HCT116 (cell line): ENCODE results near the gene PLP1. TPM values are rescaled to one million over a fixed set of nuclear protein-coding genes. Genes with fewer than 3 reads are reported as not detected.

ENCODE experiments used
- ATAC-seq: fragments of 200-7000 bp; cut with Tn5 transposase; 2 replicates; pipeline ENCODE4 v1.9.1; 2020; ENCODE audit warnings: mild to moderate bottlenecking, moderate library complexity
- BruUV-seq: library from RNA; stranded (reverse); fragments of 400-500 nt; replicated peaks from 2 replicates; lab custom pipeline; 2021; lab: Mats Ljungman, UMichigan
- CTCF ChIA-PET: fragments of 300-600 bp; sonication (Branson Sonifier 250); formaldehyde crosslinking; loops from one replicate; lab custom pipeline; 2021; ENCODE audit warnings: antibody characterized with exemption; lab: Charles Lee
- POLR2A ChIA-PET: fragments of 300-600, 350-600 bp; sonication (Branson Sonifier 250); formaldehyde crosslinking; loops from one replicate; lab custom pipeline; 2021; ENCODE audit warnings: antibody characterized with exemption; lab: Charles Lee
- RAD21 ChIA-PET, 2 experiments: fragments of 300-600 bp; sonication (Branson Sonifier 250); formaldehyde crosslinking; loops; one replicate each; lab custom pipeline; 2023; ENCODE audit warnings: low total read pairs in 2 of 2; ENCODE audit not compliant: uncharacterized antibody in 2 of 2, unreplicated experiment in 2 of 2, low non-redundant PET in 1 of 2; lab: Charles Lee
- DNase-seq: peaks from one replicate; pipeline ENCODE4 v3.0.0-alpha.2; 2010; ENCODE audit warnings: low read depth, low spot score
- H2AFZ ChIP-seq: fragments of 200-600 bp; shearing (Covaris generic), sonication (generic); 2 replicates; pipeline ENCODE4 v1.6.1; 2017; ENCODE audit warnings: low read depth, mixed run types, mixed read lengths, antibody characterized with exemption, low read length; ENCODE audit not compliant: poor library complexity, severe bottlenecking
- H3K27ac ChIP-seq: 2 replicates; pipeline ENCODE4 v1.5.1; 2012; ENCODE audit warnings: low read depth, low read length
- H3K27me3 ChIP-seq: fragments of 200-600 bp; sonication (generic); 2 replicates; pipeline ENCODE4 v1.6.1; 2016; ENCODE audit warnings: mixed run types, low read length, mixed read lengths; ENCODE audit not compliant: insufficient read depth
- H3K36me3 ChIP-seq, 2 experiments: fragments of 200-500 bp in 1 of 2; fragments of 200-600 bp in 1 of 2; sonication (Bioruptor generic) in 1 of 2; sonication (generic) in 1 of 2; 2 replicates each; pipeline versions ENCODE4 v1.5.1 to v1.6.1; 2014 to 2016; ENCODE audit warnings: low read length in 2 of 2, inconsistent platforms in 1 of 2, mixed read lengths in 1 of 2, mixed run types in 1 of 2; ENCODE audit not compliant: insufficient read depth in 2 of 2, control insufficient read depth in 1 of 2
- H3K4me1 ChIP-seq, 2 experiments: fragments of 200-600 bp in 1 of 2; sonication (generic) in 1 of 2; 2 replicates each; pipeline versions ENCODE4 v1.5.1 to v1.6.1; 2012 to 2017; ENCODE audit warnings: low read length in 2 of 2, inconsistent platforms in 1 of 2, mild to moderate bottlenecking in 1 of 2, mixed read lengths in 1 of 2, mixed run types in 1 of 2, moderate library complexity in 1 of 2; ENCODE audit not compliant: insufficient read depth in 2 of 2, control insufficient read depth in 1 of 2
- H3K4me2 ChIP-seq: fragments of 200-600 bp; sonication (generic); 2 replicates; pipeline ENCODE4 v1.6.1; 2017; ENCODE audit warnings: mixed run types, low read length, mixed read lengths
- H3K4me3 ChIP-seq, 2 experiments: fragments of 200-600 bp in 1 of 2; sonication (generic) in 1 of 2; replicated peaks in 1 of 2; 2 replicates each; pipeline ENCODE4 v1.5.1; 2011 to 2016; ENCODE audit warnings: low read length in 2 of 2, control low read depth in 1 of 2, low read depth in 1 of 2, mild to moderate bottlenecking in 1 of 2, mixed read lengths in 1 of 2, mixed run types in 1 of 2
- H3K79me2 ChIP-seq: fragments of 200-600 bp; sonication (generic); 2 replicates; pipeline ENCODE4 v1.6.1; 2017; ENCODE audit warnings: mild to moderate bottlenecking, mixed run types, low read length, moderate library complexity, mixed read lengths; ENCODE audit not compliant: insufficient read depth
- H3K9ac ChIP-seq: fragments of 200-600 bp; sonication (generic); 2 replicates; pipeline ENCODE4 v1.6.1; 2016; ENCODE audit warnings: low read length, mixed read lengths
- H3K9me2 ChIP-seq: fragments of 200-600 bp; sonication (generic), shearing (Covaris generic); 2 replicates; pipeline ENCODE4 v1.6.1; 2017; ENCODE audit warnings: mixed run types, mild to moderate bottlenecking, moderate library complexity; ENCODE audit not compliant: insufficient read depth
- H3K9me3 ChIP-seq, 2 experiments: fragments of 200-500 bp in 1 of 2; fragments of 200-600 bp in 1 of 2; sonication (Bioruptor generic) in 1 of 2; sonication (generic) in 1 of 2; 2 replicates each; pipeline ENCODE4 v1.6.1; 2014 to 2017; ENCODE audit warnings: low read length in 2 of 2, mixed read lengths in 2 of 2, inconsistent platforms in 1 of 2, low read depth in 1 of 2, mild to moderate bottlenecking in 1 of 2, mixed run types in 1 of 2, moderate library complexity in 1 of 2; ENCODE audit not compliant: control insufficient read depth in 1 of 2, insufficient read depth in 1 of 2
- H4K20me1 ChIP-seq: fragments of 200-600 bp; sonication (generic), shearing (Covaris generic); 2 replicates; pipeline ENCODE4 v1.6.1; 2017; ENCODE audit warnings: mixed run types, mild to moderate bottlenecking, moderate library complexity; ENCODE audit not compliant: insufficient read depth
- EGR1 ChIP-seq: IDR thresholded peaks from 2 replicates; pipeline ENCODE4 v1.6.1; 2012; ENCODE audit warnings: low read depth
- ELF1 ChIP-seq: IDR thresholded peaks from 2 replicates; pipeline ENCODE4 v1.6.1; 2012; ENCODE audit warnings: low read depth, borderline replicate concordance
- EZH2 ChIP-seq: fragments of 200-600 bp; sonication (generic); IDR thresholded peaks from 2 replicates; pipeline ENCODE4 v1.6.1; 2017; ENCODE audit warnings: antibody characterized with exemption, mixed run types
- EZH2phosphoT487 ChIP-seq: fragments of 200-600 bp; IDR thresholded peaks from 2 replicates; pipeline ENCODE4 v1.6.1; 2018; ENCODE audit warnings: antibody characterized with exemption, borderline replicate concordance
- FOSL1 ChIP-seq: IDR thresholded peaks from 2 replicates; pipeline ENCODE4 v1.6.1; 2012; ENCODE audit warnings: low read depth
- JUND ChIP-seq: IDR thresholded peaks from 2 replicates; pipeline ENCODE4 v1.6.1; 2012
- MAX ChIP-seq: IDR thresholded peaks from 2 replicates; pipeline ENCODE4 v1.6.1; 2012
- POLR2A ChIP-seq: IDR thresholded peaks from 2 replicates; pipeline ENCODE4 v1.7.0; 2011; ENCODE audit warnings: borderline replicate concordance; ENCODE audit not compliant: insufficient read depth, insufficient read length; ENCODE audit errors: extremely low read depth
- POLR2AphosphoS5 ChIP-seq: IDR thresholded peaks from 2 replicates; pipeline ENCODE4 v1.6.1; 2011; ENCODE audit warnings: mild to moderate bottlenecking, low read depth, low read length, moderate library complexity
- SIN3A ChIP-seq: IDR thresholded peaks from 2 replicates; pipeline ENCODE4 v1.6.1; 2012; ENCODE audit warnings: low read depth
- SP1 ChIP-seq: IDR thresholded peaks from 2 replicates; pipeline ENCODE4 v1.6.1; 2012; ENCODE audit warnings: low read depth
- SRF ChIP-seq: IDR thresholded peaks from 2 replicates; pipeline ENCODE4 v1.6.1; 2012; ENCODE audit warnings: low read depth
- YY1 ChIP-seq: IDR thresholded peaks from 2 replicates; pipeline ENCODE4 v1.6.1; 2011; ENCODE audit warnings: low read length, low read depth, moderate library complexity, mild to moderate bottlenecking; ENCODE audit not compliant: insufficient replicate concordance; ENCODE audit errors: extremely low read depth
- ZFX ChIP-seq: fragments of 450-650 bp; IDR thresholded peaks from 2 replicates; pipeline ENCODE4 v1.6.1; 2017
- ZNF274 ChIP-seq: fragments of 200-500 bp; sonication (Bioruptor generic); IDR thresholded peaks from 2 replicates; pipeline ENCODE4 v1.6.1; 2014; ENCODE audit warnings: mild to moderate bottlenecking, low read depth, low read length, inconsistent platforms
- intact Hi-C: fragments of 100-400 bp; cut with micrococcal nuclease; formaldehyde crosslinking; loops from 2 replicates; pipeline ENCODE4 v1.10.0; 2022
- total RNA-seq: library from RNA; stranded (reverse); gene quantifications from one replicate; pipeline ENCODE4 v1.2.1, GENCODE V29; 2021; ENCODE audit not compliant: unreplicated experiment
- TF ChIP-seq, protein P1 (sequence below): IDR thresholded peaks from 2 replicates; pipeline ENCODE4 v1.6.1; 2012
- TF ChIP-seq, protein P2 (sequence below), 3 experiments: fragments of 200-600 bp in 1 of 3; sonication (generic) in 1 of 3; IDR thresholded peaks in 2 of 3; conservative IDR thresholded peaks in 1 of 3; 2 replicates each; pipeline ENCODE4 v1.5.1; 2012 to 2017; ENCODE audit warnings: low read depth in 2 of 3, low read length in 2 of 3, antibody characterized with exemption in 1 of 3, borderline replicate concordance in 1 of 3, control low read depth in 1 of 3, mild to moderate bottlenecking in 1 of 3, mixed read lengths in 1 of 3, mixed run types in 1 of 3, moderate library complexity in 1 of 3; ENCODE audit not compliant: insufficient read depth in 1 of 3

The PLP1 gene
- total RNA-seq, 1 experiment from 2014 or later = not detected

GRCh38 chrX:103797691-103798090 is 21.1 kb downstream of the PLP1 start:
- Histone ChIP-seq H3K9me3 (no peaks in the 10 kb centered on the region), H4K20me1 (no peaks in the 10 kb centered on the region), H3K36me3 (no peaks in the 10 kb centered on the region), H3K27me3 (peaks cover 6% of the 10 kb centered on the region), H3K9me2 (no peaks in the 10 kb centered on the region), H3K9ac (no peak overlapping the region), H3K4me2 (no peak overlapping the region), H2AFZ (no peak overlapping the region), H3K79me2 (no peaks in the 10 kb centered on the region), H3K27ac (no peak overlapping the region), H3K4me1 (no peaks in the 10 kb centered on the region), H3K4me3 (no peak overlapping the region)
- TF ChIP-seq MAX = no peak
- TF ChIP-seq ZFX = no peak
- no peak for TF ChIP-seq SP1
- no peak for TF ChIP-seq SRF
- TF ChIP-seq POLR2AphosphoS5 = no peak
- TF ChIP-seq ZNF274 = no peak
- no peak for TF ChIP-seq SIN3A
- no peak for TF ChIP-seq EZH2phosphoT487
- TF ChIP-seq, protein P1, sequence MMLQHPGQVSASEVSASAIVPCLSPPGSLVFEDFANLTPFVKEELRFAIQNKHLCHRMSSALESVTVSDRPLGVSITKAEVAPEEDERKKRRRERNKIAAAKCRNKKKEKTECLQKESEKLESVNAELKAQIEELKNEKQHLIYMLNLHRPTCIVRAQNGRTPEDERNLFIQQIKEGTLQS = no peak
- no peak for TF ChIP-seq EGR1
- TF ChIP-seq ELF1 = no peak
- no peak for TF ChIP-seq YY1
- TF ChIP-seq, protein P2, sequence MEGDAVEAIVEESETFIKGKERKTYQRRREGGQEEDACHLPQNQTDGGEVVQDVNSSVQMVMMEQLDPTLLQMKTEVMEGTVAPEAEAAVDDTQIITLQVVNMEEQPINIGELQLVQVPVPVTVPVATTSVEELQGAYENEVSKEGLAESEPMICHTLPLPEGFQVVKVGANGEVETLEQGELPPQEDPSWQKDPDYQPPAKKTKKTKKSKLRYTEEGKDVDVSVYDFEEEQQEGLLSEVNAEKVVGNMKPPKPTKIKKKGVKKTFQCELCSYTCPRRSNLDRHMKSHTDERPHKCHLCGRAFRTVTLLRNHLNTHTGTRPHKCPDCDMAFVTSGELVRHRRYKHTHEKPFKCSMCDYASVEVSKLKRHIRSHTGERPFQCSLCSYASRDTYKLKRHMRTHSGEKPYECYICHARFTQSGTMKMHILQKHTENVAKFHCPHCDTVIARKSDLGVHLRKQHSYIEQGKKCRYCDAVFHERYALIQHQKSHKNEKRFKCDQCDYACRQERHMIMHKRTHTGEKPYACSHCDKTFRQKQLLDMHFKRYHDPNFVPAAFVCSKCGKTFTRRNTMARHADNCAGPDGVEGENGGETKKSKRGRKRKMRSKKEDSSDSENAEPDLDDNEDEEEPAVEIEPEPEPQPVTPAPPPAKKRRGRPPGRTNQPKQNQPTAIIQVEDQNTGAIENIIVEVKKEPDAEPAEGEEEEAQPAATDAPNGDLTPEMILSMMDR (IDR thresholded peaks at IDR 0.05 in 2 of 3, conservative IDR thresholded peaks at IDR 0.05 in 1 of 3; ENCODE audit: borderline replicate concordance in 1 of 3, insufficient read depth in 1 of 3, low read depth in 2 of 3, low read length in 2 of 3) = no peak
- TF ChIP-seq POLR2A = no peak
- no peak for TF ChIP-seq JUND
- TF ChIP-seq EZH2 = no peak
- no peak for TF ChIP-seq FOSL1
- RAD21 ChIA-PET = no interaction called here
- BruUV-seq = no TSS peak
- intact Hi-C loops = no loop called here
- DNase-seq = no peak
- CTCF ChIA-PET = no interaction called here
- POLR2A ChIA-PET = no interaction called here
- ATAC-seq = no peak
